HG03045 (cell line): Measurements from ENCODE around the gene NCKAP5.
A peak's percentile ranks its signal among the peaks of the same experiment; 100 is the strongest.

ENCODE experiments used
- ATAC-seq: cut with Tn5 transposase; IDR thresholded peaks from one replicate; pipeline ENCODE4 v1.9.1; 2021; ENCODE audit warnings: mild to moderate bottlenecking, moderate library complexity; ENCODE audit not compliant: unreplicated experiment

NCKAP5 gene

DNA sequence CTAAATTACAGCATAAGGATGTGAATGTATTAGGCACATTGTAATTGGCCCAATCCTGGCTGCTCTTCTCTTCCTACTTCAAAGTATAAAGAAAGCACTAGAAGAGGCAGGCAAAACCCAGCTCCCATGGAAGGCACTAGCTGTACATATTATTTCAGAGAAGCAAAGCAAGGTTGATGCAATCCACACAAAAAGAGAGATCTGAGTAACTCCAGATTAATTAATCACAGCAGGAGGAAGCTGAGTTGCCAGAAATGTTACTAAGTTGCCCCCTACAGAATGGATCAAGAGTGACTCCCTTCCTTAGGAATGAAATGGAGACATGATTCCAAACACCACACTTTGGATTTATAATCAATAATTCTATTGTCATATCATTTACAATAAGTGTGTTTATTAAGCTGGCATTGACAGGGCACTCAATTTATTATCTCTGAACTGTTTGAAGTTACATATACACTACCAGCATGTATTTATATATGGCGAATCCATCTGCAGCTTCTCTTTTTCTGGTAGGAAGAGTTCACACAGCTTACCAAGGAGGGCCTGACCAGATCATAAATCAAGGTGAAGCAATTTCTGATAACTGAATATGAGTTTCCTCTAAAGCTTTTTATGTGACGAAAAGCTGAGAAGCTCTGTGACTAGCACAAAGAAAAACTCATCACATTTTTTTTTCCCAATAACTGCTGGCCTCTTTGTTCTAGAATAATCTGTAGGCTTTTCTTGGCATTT is 505.2 kb downstream of the NCKAP5 start:
- ATAC-seq, result no peak

DNA sequence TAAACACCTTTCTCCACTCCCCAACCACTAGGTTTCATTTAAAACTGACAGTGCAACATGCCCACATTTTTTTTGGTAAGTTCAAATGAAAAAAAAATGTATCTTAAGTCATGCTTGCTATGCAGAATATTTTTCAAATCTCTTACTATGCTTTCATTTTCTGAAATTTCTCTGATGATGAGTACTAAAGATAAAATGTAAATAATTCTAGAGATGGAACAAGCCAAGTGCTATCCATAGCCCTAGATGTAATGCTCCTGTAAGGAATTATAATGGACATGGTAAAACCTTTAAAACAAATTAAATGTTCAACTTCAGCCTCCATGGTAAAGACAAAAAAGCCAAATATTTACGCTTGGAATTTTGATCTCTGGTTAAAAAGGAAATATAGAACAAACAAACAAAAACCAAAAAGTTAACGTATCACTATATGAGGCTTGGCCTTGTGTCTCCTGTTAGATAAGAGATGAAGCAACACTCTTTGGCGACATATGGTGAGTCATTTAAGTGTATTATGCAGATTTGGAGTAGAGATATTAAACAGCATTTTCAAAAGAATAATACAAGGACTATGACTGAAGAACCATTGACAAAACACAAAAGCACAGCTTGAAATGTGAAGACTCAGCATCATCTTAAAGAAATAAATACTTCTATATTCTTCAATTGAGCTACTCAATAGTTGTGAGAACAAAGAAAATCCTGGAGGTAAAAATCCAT is 506.2 kb downstream of the NCKAP5 start:
- no peak for ATAC-seq

DNA sequence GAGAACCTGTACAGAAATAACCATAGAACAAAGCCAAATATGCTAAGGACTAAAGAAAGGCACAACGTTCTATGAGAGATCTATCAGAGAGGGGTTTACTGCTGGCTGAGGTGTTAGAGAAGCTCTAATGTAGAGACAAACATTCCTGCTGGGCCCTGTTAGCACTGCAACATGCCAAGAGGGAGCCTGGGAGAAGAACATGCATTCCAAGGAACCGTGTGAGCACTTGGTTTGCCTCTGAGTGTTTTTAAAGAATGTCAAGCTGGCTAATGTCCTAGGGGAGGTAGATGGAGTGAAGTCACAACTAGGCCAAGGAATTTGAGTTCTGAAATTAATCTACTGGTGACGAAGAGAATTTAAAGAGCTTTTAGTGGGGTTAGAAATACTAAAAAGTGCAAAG is 514.0 kb downstream of the NCKAP5 start:
- ATAC-seq, result no peak

DNA sequence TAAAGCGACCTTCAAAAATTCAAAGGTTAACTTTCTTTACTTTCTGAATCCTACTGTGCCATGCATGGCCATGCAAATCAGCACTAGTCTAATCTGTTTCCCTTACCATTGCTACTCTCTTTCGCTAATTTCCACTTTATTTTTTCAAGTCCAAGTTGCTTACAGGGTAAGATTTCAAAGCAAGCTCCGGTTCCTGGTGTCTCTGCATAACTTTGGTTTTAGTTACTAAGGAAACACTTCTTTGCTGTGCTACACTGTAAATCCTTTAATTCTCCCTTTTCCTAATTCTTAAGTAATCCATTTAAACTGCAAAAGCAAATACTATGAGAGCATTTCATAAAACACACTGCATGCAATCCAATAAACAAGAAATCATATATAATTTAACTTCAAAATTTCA is 514.7 kb downstream of the NCKAP5 start:
- ATAC-seq, result no peak

DNA sequence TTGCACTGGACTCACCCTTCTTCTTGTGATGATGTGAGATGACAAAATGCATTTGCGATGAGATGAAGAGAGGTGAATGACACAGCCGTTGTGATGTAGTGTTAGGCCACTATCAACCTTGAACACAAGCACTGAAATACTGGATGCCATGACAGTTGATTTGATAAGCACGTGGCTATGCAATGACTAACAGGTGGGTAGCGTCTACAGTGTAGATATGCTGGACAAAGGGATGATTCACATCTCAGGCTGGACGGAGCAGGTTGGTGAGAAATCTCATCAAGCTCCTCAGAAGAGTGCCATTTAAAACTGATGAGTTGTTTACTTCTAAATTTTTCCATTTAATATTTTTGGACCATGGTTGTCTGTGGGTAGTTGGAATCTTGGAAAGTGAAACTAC is 522.5 kb downstream of the NCKAP5 start:
- no peak for ATAC-seq

DNA sequence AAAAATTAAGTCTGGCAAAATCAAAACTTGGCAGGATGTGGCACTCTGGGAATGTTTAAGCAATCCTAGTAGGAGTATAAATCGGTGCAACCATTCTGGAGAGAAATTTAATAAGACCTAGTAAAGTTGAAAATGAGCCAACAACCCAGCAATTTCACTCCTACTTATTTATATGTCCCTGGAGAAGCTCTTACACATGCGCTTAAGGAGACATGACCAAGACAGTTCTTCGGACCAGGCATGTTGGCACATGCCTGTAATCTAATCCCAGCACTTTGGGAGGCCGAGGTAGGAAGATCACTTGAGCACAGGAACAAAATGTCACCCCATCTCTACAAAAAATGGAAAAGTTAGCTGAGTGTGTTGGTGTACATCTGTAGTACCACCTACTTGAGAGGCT is 523.7 kb downstream of the NCKAP5 start:
- no peak for ATAC-seq

DNA sequence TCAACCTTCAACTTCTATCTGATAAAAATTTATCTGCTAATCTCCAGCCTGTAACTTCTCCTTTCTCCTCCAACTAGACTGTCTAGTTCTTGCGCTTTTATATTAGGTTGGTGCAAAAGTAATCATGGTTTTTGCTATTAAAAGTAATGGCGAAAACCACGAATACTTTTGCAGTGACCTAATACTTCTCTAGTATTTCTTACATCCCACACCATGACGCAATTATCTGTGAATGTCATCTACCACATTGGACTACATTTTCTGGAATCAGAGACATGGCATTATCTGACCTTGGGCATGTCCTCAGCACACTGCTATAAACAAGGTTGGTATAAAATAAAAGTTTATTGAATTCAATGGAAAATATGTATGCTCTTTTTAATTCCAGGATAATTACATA is 528.1 kb downstream of the NCKAP5 start:
- ATAC-seq, result no peak

DNA sequence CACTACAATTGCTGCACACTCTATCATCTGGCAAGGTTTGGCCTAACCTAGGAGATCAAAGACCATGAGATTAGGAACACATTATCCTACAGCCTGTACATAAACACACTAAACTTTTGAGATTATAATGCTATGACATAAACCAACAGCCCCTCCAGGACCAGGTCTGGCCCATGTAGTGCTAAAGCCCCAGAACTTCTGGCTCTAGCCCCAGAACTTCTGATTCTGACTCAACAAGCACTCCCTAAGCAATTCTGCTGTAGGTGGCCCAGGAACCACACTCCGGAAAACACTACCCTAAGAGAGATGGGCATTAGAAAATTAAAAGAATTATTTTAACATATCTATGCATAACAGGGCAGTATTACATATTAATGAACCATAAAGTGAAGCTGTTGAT is 528.7 kb downstream of the NCKAP5 start:
- no peak for ATAC-seq

DNA sequence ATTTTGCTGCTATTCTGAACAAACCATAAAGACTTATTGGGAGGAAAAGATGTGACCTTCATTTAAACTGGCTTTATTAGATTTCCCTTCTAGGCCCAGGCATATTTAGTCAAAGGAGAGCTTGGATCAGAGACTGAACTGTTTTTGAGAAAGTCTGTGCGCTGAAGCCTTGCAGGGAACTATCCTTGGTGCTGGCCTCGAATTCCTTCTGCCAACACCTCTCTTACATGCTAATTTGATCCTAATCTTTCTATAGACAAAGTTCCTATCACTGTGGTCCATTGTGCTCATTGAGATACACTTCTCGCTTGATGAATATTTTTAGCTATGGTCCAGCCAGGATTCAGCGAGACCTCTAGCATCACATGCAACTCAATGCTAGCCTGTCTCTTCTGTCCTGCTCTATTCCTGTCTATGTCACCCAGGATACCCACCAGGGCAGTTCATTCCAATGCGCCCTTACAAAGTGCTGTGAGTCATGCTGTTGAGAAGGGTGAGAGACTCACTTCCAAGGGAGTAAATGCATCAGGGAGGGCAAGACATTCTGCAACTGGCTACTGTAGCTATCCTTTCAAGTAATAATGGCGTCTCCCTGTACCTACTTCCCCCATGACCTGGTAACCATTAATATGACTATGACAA is 541.6 kb downstream of the NCKAP5 start:
- no peak for ATAC-seq

DNA sequence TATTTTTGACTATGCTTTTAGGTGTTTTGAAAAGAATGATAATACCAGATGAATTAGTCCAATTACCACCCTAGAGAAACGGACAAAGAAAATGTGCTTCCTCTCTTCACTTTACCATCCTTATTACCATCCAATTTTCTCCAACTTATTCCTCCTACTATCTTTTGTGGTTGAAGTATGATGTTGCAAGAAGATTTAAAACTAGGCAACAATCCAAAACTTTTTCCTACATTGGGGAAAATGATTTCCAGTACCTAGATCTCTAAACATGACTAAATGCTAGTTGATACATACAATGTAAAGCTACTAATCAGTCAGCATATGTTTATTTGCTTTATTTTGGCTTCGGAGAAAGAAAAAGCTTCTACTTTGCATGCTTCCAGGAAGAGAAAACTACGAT is 543.3 kb downstream of the NCKAP5 start:
- ATAC-seq, result no peak

DNA sequence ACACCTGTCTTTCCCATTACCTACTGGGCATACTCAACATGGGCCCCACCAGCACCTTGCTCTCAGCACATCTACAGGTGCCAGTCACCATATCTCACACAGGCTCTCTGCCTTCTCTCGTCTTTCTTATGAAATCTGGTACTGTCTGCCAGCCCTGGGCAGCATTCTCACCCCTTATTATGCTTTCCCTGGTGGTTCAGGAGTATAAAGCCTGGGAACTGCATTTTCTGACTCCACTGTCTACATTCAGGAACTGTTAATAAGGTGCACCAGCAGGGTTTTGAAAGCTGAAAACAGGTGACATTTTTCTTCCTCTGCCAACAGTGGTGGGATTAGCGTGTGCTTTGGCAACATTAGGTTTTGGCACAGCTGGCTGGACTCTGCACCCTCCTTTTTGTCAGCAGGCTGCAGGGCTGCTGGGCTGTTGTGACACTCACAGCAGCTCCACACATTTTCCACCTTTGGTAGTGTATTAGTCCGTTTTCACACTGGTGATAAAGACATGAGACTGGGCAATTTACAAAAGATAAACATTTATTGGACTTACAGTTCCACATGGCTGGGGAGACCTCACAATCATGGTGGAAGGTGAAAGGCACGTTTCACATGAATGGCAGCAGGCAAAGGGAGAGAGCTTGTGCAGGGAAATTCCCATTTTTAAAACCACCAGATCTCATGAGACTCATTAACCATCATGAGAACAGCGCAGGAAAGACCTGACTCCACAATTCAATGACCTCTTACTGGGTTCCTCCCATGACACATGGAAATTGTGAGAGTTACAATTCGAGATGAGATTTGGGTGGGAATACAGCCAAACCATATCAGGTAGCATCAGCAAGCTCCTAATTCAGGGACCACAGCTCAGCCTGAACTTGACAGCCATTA is 555.2 kb downstream of the NCKAP5 start:
- no peak for ATAC-seq

DNA sequence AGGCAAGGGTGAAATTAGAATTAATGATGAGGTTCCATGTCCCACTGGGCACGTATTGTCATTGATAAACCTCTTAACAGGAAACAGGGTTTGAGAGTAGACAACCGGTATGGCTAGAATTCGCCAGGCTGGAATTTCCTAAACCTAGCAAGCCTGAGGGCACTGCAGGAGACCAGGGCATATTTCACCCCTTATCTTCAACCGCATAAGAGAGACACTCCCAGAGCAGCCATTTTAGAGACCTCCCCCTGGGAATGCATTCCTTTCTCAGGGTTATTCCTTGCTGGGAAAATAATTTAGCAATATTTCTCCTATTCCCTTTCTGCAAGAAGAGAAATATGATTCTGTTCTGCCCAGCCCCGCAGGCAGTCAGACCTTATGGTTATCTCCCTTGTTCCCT is 563.6 kb downstream of the NCKAP5 start:
- ATAC-seq, result no peak

DNA sequence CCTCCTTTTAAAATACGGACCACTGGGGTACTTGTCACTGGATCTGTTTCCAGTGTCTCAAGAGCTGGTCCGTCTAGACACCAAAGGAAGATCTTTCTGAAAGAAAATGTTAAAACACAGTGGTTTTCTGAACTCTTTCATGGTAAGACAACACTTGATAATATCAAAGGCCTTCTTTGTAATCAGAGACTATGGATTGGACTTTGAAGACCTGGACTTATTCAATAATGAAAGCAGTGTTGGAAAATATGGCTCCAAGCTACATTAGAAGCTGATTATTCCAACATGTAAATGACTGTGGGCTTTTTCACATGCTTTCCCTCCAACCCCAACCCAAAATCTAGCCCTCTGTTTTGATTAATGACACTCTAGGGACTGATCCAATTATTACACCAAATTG is 568.8 kb downstream of the NCKAP5 start:
- no peak for ATAC-seq

DNA sequence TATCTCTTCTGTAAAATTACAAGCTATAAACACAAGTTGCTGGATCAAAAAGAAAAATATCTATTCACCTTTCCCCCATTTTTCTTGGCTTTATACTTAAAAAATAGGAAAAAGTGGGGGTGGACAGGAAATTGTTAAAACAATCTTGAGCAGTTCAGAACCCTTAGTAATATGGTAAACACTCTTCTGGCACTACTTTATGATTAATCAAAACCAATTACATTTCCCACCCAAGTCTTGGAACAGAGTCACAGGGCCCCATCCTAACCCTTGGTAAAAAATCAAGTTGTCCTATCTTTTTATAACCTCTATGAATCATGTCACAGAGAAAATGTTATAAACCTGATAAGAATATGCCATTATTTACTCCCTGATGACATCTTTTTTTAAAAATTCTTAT is 570.0 kb downstream of the NCKAP5 start:
- no peak for ATAC-seq

DNA sequence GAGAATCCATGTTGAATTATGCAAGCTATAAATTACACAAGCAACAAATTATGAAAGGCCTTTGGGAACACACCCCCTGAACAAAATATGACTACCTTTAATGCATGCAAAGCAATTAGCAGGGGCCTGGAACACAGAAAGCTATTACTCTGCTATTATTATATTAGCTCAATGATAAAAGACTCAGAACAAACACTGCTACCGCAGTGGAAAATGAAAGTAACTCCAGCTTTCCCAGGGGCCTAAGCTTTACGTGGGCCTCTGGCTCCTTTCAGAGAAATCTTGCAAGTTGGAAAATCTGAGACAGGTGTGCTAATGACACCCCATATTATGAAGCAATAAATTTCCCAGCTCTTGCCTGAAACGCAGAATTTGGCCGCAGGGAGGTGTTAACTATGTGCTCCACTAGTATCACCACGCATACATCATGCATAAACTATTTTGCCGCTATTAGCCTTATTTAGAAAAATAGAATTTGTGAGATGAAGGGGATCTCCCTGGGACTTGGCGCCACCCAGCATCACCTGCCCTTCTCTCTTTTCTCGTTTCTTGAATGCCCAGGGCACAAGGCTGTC is 576.7 kb downstream of the NCKAP5 start:
- ATAC-seq, result no peak

DNA sequence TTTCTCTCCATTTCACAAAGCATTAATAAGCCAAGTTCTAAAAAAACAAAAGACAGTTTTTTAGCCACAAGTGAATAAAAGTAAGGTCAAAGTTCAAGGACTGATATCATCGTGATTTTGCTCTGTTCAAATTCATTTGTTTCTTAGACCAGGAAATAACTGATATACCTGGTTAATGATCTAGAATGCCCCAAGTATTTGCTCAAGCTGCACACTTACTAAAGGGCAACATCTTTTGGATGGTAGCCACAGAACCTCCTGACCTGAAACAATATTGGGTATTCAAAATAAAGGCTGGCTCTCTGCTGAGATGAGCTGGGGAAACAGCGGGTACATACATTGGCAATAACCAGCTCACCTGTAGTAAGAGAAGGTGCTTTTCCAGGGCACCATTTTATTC is 583.5 kb downstream of the NCKAP5 start:
- ATAC-seq, result no peak

DNA sequence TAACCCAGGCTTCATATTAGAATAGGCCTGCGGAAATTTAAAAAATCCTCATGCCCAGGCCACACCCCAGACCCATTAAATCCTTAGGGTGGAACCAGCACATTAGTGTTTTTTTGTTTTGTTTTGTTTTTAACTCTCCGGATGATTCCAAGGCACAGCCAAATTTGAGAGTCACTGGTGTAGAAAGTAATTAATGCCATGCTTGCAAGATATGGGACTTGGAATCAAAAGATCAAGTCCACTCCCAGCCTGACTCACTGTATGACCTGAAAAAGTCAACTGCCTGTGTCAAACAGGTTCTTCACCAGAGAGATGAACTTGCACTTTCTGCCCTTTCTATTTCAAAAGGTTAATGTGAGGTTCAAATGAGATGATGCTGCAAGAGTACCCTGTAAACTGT is 588.0 kb downstream of the NCKAP5 start:
- ATAC-seq, result no peak

DNA sequence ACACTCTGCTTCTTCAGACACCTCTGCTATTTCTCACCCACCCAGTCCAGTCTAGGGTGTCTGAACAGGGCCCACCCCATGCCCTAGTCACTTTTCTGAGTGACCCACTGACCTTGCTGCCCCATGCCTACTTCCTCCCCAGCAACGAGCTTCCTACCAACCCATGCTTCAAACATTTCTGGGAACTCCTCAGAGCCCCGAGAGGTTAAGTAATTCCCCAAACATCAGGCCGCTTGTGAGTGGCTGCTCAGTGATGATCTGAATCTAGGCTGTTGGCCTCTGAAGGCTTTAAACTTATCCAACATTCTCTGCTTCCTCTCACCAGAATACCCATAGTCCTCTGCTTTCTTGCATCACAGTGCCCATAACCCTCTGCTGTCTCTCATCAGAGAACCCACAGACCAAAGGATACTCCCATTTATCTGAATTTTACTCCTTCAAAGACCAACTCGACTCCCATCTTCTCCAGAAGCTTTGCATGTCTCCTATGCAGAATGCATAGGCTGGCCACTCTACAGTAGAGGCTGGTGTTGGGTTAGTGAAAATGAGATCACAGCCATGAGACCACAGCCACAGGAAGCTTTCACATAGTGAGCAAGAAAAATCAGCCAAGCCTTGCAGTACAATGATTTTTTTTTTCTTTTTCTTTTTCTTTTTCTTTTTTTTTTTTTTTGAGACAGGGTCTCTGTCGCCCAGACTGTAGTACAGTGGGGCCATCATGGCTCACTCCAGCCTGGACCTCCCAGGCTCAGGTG is 588.7 kb downstream of the NCKAP5 start:
- peak; percentile 45 for ATAC-seq

DNA sequence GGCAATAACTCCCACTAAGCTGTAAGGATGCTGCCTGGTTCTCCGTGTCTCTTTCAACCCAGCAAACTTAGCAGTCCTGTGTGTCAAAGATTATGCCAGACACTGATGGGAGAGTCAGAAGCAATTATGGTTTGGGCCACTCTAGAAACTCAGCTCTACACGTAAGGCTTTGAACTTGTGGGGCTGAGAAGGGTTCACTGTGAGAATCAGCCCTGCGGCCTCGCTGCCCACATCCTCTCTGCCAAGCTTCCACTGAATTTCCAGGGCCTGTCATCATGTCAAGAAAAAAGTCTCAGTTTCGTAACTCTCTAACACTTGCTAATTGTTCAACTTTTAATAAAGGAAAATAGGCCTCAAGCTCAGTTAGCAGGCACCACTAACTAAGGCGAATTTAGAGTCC is 589.4 kb downstream of the NCKAP5 start:
- no peak for ATAC-seq
